NK-92 (cell line): Measurements from ENCODE around the gene ADAMTS20.
"Not testable (repeated sequence)": the region's sequence is repeated elsewhere in the genome, so short reads cannot be mapped to it uniquely, and the experiment has no call there.

ENCODE experiments used
- DNase-seq: peaks from one replicate; lab custom pipeline; 2025; ENCODE audit not compliant: unreplicated experiment; lab: John Stamatoyannopoulos, UW

Gene ADAMTS20

GRCh38 chr12:43551971-43552559, at the start of gene ADAMTS20:
Gene ADAMTS20, minus strand, starts transcription at chr12:43552203. Its CDS starts 282 bp downstream, at chr12:43551921.
- DNase-seq, result no peak

GRCh38 chr12:43599708-43600107, 47.7 kb upstream of the ADAMTS20 start:
- no peak for DNase-seq

- no peak for DNase-seq
Measured at GRCh38 chr12:43599066-43599465, 47.1 kb upstream of the ADAMTS20 start.

GRCh38 chr12:43590307-43590706, 38.3 kb upstream of the ADAMTS20 start:
- DNase-seq, result no peak

GRCh38 chr12:43586646-43587245, 34.7 kb upstream of the ADAMTS20 start:
- DNase-seq, result no peak

GRCh38 chr12:43585676-43586075, 33.7 kb upstream of the ADAMTS20 start:
- DNase-seq, result no peak

- DNase-seq, result no peak
Measured at GRCh38 chr12:43580601-43581000, 28.6 kb upstream of the ADAMTS20 start.

- no peak for DNase-seq
Measured at GRCh38 chr12:43579206-43579605, 27.2 kb upstream of the ADAMTS20 start.

- no peak for DNase-seq
Measured at GRCh38 chr12:43578782-43579181, 26.8 kb upstream of the ADAMTS20 start.

- DNase-seq, result no peak
Measured at GRCh38 chr12:43577381-43577780, 25.4 kb upstream of the ADAMTS20 start.

- DNase-seq, result no peak
Measured at GRCh38 chr12:43576162-43576561, 24.2 kb upstream of the ADAMTS20 start.

GRCh38 chr12:43571885-43572284, 19.9 kb upstream of the ADAMTS20 start:
- DNase-seq, result no peak

- DNase-seq, result no peak
Measured at GRCh38 chr12:43556057-43556456, 4.1 kb upstream of the ADAMTS20 start.

GRCh38 chr12:43551279-43551970, 578 bp downstream of the ADAMTS20 start:
- no peak for DNase-seq

- no peak for DNase-seq
Measured at GRCh38 chr12:43550831-43551271, 1.2 kb downstream of the ADAMTS20 start.

GRCh38 chr12:43544703-43545102, 7.3 kb downstream of the ADAMTS20 start:
- no peak for DNase-seq

- DNase-seq, result no peak
Measured at GRCh38 chr12:43540470-43540869, 11.5 kb downstream of the ADAMTS20 start.

GRCh38 chr12:43537675-43538074, 14.3 kb downstream of the ADAMTS20 start:
- DNase-seq, result not testable (repeated sequence)

- no peak for DNase-seq
Measured at GRCh38 chr12:43516045-43516444, 36.0 kb downstream of the ADAMTS20 start.

- no peak for DNase-seq
Measured at GRCh38 chr12:43501703-43502102, 50.3 kb downstream of the ADAMTS20 start.

GRCh38 chr12:43493261-43493797, 58.7 kb downstream of the ADAMTS20 start:
- no peak for DNase-seq
